MM.1S (cell line): Measurements from ENCODE around the gene ITIH3.

Source experiments
- DNase-seq: peaks from one replicate; pipeline ENCODE4 v3.0.0-alpha.2; 2015
- H2AFZ ChIP-seq: fragments of 300-600 bp; sonication (generic); 2 replicates; pipeline ENCODE4 v1.6.0; 2016; ENCODE audit warnings: antibody characterized with exemption, low read length
- H3F3A ChIP-seq: fragments of 300-600 bp; sonication (generic); 2 replicates; pipeline ENCODE4 v1.6.1; 2016; ENCODE audit warnings: mild to moderate bottlenecking, antibody characterized with exemption, low read length, moderate library complexity, mixed read lengths; ENCODE audit not compliant: insufficient read depth
- H3K27ac ChIP-seq: fragments of 300-600 bp; sonication (generic); 2 replicates; pipeline ENCODE4 v1.5.1; 2016; ENCODE audit warnings: mild to moderate bottlenecking, low read length
- H3K27me3 ChIP-seq: fragments of 300-600 bp; sonication (generic); replicated peaks from 2 replicates; pipeline ENCODE4 v1.6.0; 2016; ENCODE audit warnings: low read length; ENCODE audit not compliant: insufficient read depth
- H3K36me3 ChIP-seq: fragments of 300-600 bp; sonication (generic); replicated peaks from 2 replicates; pipeline ENCODE4 v1.6.1; 2016; ENCODE audit warnings: mild to moderate bottlenecking, low read length, mixed read lengths; ENCODE audit not compliant: insufficient read depth
- H3K4me1 ChIP-seq: fragments of 300-600 bp; sonication (generic); 2 replicates; pipeline ENCODE4 v1.6.1; 2016; ENCODE audit warnings: low read length, mixed read lengths
- H3K4me2 ChIP-seq: fragments of 300-600 bp; sonication (generic); 2 replicates; pipeline ENCODE4 v1.6.0; 2016; ENCODE audit warnings: low read depth, low read length
- H3K4me3 ChIP-seq: fragments of 300-600 bp; sonication (generic); 2 replicates; pipeline ENCODE4 v1.5.1; 2016; ENCODE audit warnings: low read length, mixed read lengths
- H3K79me2 ChIP-seq: fragments of 300-600 bp; sonication (generic); 2 replicates; pipeline ENCODE4 v1.6.1; 2016; ENCODE audit warnings: mixed run types, low read length, mixed read lengths
- H3K9ac ChIP-seq: fragments of 300-600 bp; sonication (generic); 2 replicates; pipeline ENCODE4 v1.6.1; 2016; ENCODE audit warnings: low read length, mixed read lengths
- H3K9me2 ChIP-seq: fragments of 300-600 bp; sonication (generic); replicated peaks from 2 replicates; pipeline ENCODE4 v1.6.1; 2016; ENCODE audit warnings: mild to moderate bottlenecking, low read length, mixed read lengths; ENCODE audit not compliant: insufficient read depth
- H3K9me3 ChIP-seq: fragments of 300-600 bp; sonication (generic); replicated peaks from 2 replicates; pipeline ENCODE4 v1.6.1; 2016; ENCODE audit warnings: mild to moderate bottlenecking, low read length, mixed read lengths; ENCODE audit not compliant: insufficient read depth
- H4K20me1 ChIP-seq: fragments of 300-600 bp; sonication (generic); 2 replicates; pipeline ENCODE4 v1.6.1; 2016; ENCODE audit warnings: mild to moderate bottlenecking, low read length, moderate library complexity, mixed read lengths; ENCODE audit not compliant: insufficient read depth
- EZH2 ChIP-seq: fragments of 300-600 bp; sonication (generic); optimal IDR thresholded peaks from 2 replicates; pipeline ENCODE3; 2017; ENCODE audit warnings: low read depth, mild to moderate bottlenecking, antibody characterized with exemption, low read length, mixed read lengths
- EZH2phosphoT487 ChIP-seq: fragments of 300-600 bp; sonication (generic); IDR thresholded peaks from 2 replicates; pipeline ENCODE4 v1.6.1; 2018; ENCODE audit warnings: antibody characterized with exemption, low read length
- TF ChIP-seq, protein P1 (sequence below): fragments of 300-600 bp; sonication (generic); IDR thresholded peaks from 2 replicates; pipeline ENCODE4 v1.5.1; 2016; ENCODE audit warnings: antibody characterized with exemption, low read length, mixed read lengths

The ITIH3 gene

DNA sequence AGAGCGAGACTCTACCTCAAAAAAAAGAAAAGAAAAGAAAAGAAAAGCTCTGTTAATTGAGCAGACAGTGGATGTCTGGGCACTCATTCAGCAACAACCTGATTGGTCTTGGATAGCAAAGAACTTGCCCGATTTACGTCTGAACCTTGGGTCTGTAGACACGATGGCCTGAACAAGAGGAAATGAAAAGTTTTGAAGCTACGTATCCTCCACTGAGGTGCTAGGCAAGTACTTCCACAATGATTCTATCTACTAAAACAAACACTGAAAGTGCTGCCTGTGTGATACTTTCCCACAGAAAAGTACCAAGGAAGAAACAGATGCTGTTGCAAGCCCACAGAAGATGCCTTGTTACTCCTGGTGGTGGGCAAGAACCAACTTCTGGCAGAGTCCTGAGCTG is 62.1 kb downstream of the ITIH3 start:
- DNase-seq = no peak
- Histone ChIP-seq H3K4me2 (no peak overlapping the region), H3K4me1 (no peaks in the 10 kb centered on the region), H4K20me1 (no peaks in the 10 kb centered on the region), H3K36me3 (no peaks in the 10 kb centered on the region), H3K9me2 (no peaks in the 10 kb centered on the region), H3F3A (no peaks in the 10 kb centered on the region), H2AFZ (no peak overlapping the region), H3K9ac (no peak overlapping the region), H3K4me3 (no peak overlapping the region), H3K9me3 (no peaks in the 10 kb centered on the region), H3K79me2 (no peaks in the 10 kb centered on the region), H3K27ac (no peak overlapping the region), H3K27me3 (no peaks in the 10 kb centered on the region)
- TF ChIP-seq, protein P1, sequence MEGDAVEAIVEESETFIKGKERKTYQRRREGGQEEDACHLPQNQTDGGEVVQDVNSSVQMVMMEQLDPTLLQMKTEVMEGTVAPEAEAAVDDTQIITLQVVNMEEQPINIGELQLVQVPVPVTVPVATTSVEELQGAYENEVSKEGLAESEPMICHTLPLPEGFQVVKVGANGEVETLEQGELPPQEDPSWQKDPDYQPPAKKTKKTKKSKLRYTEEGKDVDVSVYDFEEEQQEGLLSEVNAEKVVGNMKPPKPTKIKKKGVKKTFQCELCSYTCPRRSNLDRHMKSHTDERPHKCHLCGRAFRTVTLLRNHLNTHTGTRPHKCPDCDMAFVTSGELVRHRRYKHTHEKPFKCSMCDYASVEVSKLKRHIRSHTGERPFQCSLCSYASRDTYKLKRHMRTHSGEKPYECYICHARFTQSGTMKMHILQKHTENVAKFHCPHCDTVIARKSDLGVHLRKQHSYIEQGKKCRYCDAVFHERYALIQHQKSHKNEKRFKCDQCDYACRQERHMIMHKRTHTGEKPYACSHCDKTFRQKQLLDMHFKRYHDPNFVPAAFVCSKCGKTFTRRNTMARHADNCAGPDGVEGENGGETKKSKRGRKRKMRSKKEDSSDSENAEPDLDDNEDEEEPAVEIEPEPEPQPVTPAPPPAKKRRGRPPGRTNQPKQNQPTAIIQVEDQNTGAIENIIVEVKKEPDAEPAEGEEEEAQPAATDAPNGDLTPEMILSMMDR = no peak
- TF ChIP-seq EZH2 = no peak
- TF ChIP-seq EZH2phosphoT487 = no peak

DNA sequence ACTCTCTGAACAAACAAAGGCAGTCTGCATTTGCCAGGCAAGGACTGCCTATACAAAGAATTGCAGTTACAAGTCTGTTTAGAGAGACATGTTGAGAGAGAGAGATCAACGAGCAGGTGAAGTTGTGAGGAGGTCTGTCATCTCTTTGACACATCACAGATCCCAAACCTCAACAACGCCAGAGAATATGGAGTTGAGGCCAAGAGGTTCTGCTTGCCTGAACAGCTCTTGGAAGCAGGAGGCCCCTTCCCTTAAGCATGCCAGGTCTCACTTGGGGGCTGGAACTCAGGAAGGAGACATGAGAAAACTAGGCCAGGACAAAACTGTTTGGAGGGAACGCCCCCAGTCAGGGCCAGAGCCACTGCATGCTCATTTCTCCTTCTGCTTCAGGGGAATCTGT is 62.5 kb downstream of the ITIH3 start:
- H3K27ac ChIP-seq = no peak overlapping the region
- H3K27me3 ChIP-seq = no peaks in the 10 kb centered on the region
- H3K4me1 ChIP-seq = no peaks in the 10 kb centered on the region
- H4K20me1 ChIP-seq = no peaks in the 10 kb centered on the region
- no peak overlapping the region for H3K4me2 ChIP-seq
- H3K9ac ChIP-seq = no peak overlapping the region
- no peak overlapping the region for H2AFZ ChIP-seq
- no peaks in the 10 kb centered on the region for H3F3A ChIP-seq
- H3K9me2 ChIP-seq = no peaks in the 10 kb centered on the region
- H3K9me3 ChIP-seq = no peaks in the 10 kb centered on the region
- no peaks in the 10 kb centered on the region for H3K36me3 ChIP-seq
- TF ChIP-seq EZH2 (no peak), EZH2phosphoT487 (no peak)
- TF ChIP-seq, protein P1 = no peak
- no peak overlapping the region for H3K4me3 ChIP-seq
- no peaks in the 10 kb centered on the region for H3K79me2 ChIP-seq
- DNase-seq = no peak

DNA sequence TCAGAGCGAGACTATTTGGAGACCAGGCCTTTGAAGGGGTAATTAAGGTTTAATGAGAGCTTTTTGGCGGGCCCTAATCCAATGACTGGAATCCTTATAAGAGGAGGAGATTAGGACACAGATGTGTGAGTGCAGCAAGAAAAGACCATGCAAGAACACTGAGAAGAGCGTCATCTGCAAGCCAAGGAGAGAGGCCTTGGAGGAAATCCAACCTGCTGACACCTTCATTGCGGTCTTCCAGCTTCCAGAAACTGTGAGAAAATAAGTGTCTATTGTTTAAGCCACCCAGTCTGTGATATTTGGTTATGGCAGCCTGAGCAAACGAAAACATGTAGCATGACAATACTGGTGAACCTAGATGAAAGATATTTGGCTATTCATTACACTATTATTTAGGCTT is 63.3 kb downstream of the ITIH3 start:
- Histone ChIP-seq H3K27ac (no peak overlapping the region), H3K36me3 (no peaks in the 10 kb centered on the region), H3K9me3 (no peaks in the 10 kb centered on the region), H3K4me3 (no peak overlapping the region), H4K20me1 (no peaks in the 10 kb centered on the region), H3K27me3 (no peaks in the 10 kb centered on the region), H2AFZ (no peak overlapping the region), H3K4me2 (no peak overlapping the region), H3K79me2 (no peaks in the 10 kb centered on the region), H3K4me1 (no peaks in the 10 kb centered on the region), H3K9me2 (no peaks in the 10 kb centered on the region), H3K9ac (no peak overlapping the region), H3F3A (no peaks in the 10 kb centered on the region)
- TF ChIP-seq EZH2phosphoT487 (no peak), EZH2 (no peak)
- TF ChIP-seq, protein P1 = no peak
- DNase-seq = no peak
